Neuronal stem cell (in vitro differentiated cells): ENCODE data around the gene WDR4.

Experiments
- DNase-seq: peaks from one replicate; pipeline ENCODE4 v3.0.0-alpha.2; 2013; ENCODE audit warnings: low spot score
- H2AFZ ChIP-seq: one replicate; pipeline ENCODE4 v1.6.1; 2013; ENCODE audit warnings: mild to moderate bottlenecking, low read length, inconsistent platforms
- H2AK5ac ChIP-seq: 2 replicates; pipeline ENCODE4 v1.6.1; 2013; ENCODE audit warnings: low read depth, mild to moderate bottlenecking, inconsistent platforms, low read length, moderate library complexity, mixed read lengths
- H2BK120ac ChIP-seq: 2 replicates; pipeline ENCODE4 v1.6.1; 2013; ENCODE audit warnings: low read depth, mild to moderate bottlenecking, inconsistent platforms, low read length, moderate library complexity, mixed read lengths
- H2BK12ac ChIP-seq: one replicate; pipeline ENCODE4 v1.6.1; 2013; ENCODE audit warnings: low read length, inconsistent platforms
- H2BK15ac ChIP-seq: 2 replicates; pipeline ENCODE4 v1.6.1; 2013; ENCODE audit warnings: mild to moderate bottlenecking, low read length, inconsistent platforms, mixed read lengths
- H2BK5ac ChIP-seq: one replicate; pipeline ENCODE4 v1.6.1; 2013; ENCODE audit warnings: inconsistent platforms, mild to moderate bottlenecking, low read length, moderate library complexity
- H3K14ac ChIP-seq: one replicate; pipeline ENCODE4 v1.6.1; 2013; ENCODE audit warnings: low read length, inconsistent platforms
- H3K18ac ChIP-seq: 2 replicates; pipeline ENCODE4 v1.6.1; 2013; ENCODE audit warnings: low read length, inconsistent platforms
- H3K23ac ChIP-seq: 2 replicates; pipeline ENCODE4 v1.6.1; 2013; ENCODE audit warnings: low read depth, mild to moderate bottlenecking, mixed read lengths, low read length, inconsistent platforms; ENCODE audit not compliant: poor library complexity
- H3K27ac ChIP-seq: replicated peaks from 3 replicates; pipeline ENCODE4 v1.5.1; 2013; ENCODE audit warnings: low read length, inconsistent platforms
- H3K27me3 ChIP-seq, 3 experiments: 2 replicates each; pipeline ENCODE4 v1.6.1; 2013; ENCODE audit warnings: low read length in 3 of 3, mild to moderate bottlenecking in 2 of 3, inconsistent platforms in 1 of 3, low read depth in 1 of 3, mixed read lengths in 1 of 3, moderate library complexity in 1 of 3; ENCODE audit not compliant: control insufficient read depth in 3 of 3, insufficient read depth in 3 of 3
- H3K36me3 ChIP-seq, 2 donors: replicated peaks in 1 of 2; 2 replicates each; pipeline ENCODE4 v1.6.1; 2013; ENCODE audit warnings: low read length in 2 of 2; ENCODE audit not compliant: control insufficient read depth in 2 of 2, insufficient read depth in 2 of 2
- H3K4ac ChIP-seq: 2 replicates; pipeline ENCODE4 v1.6.1; 2013; ENCODE audit warnings: inconsistent platforms, mild to moderate bottlenecking, low read length, moderate library complexity
- H3K4me1 ChIP-seq, 2 donors: 1 replicate in 1 of 2; 2 replicates in 1 of 2; pipeline ENCODE4 v1.6.1; 2013; ENCODE audit warnings: low read length in 2 of 2, low read depth in 1 of 2; ENCODE audit not compliant: control insufficient read depth in 2 of 2, insufficient read depth in 1 of 2
- H3K4me2 ChIP-seq: one replicate; pipeline ENCODE4 v1.6.1; 2013; ENCODE audit warnings: mild to moderate bottlenecking, low read length, inconsistent platforms; ENCODE audit not compliant: insufficient read depth, poor library complexity, severe bottlenecking
- H3K4me3 ChIP-seq, 2 donors: 2 replicates each; pipeline ENCODE4 v1.5.1; 2013; ENCODE audit warnings: low read length in 2 of 2, mild to moderate bottlenecking in 2 of 2, inconsistent platforms in 1 of 2, moderate library complexity in 1 of 2
- H3K79me1 ChIP-seq: one replicate; pipeline ENCODE4 v1.6.1; 2013; ENCODE audit warnings: low read depth, mild to moderate bottlenecking, inconsistent platforms, low read length, moderate library complexity
- H3K9ac ChIP-seq: one replicate; pipeline ENCODE4 v1.6.1; 2013; ENCODE audit warnings: mild to moderate bottlenecking, low read depth, low read length, inconsistent platforms; ENCODE audit not compliant: poor library complexity
- H3K9me3 ChIP-seq, 2 donors: replicated peaks in 1 of 2; 2 replicates each; pipeline versions ENCODE3 to v1.6.1; 2013; ENCODE audit warnings: low read length in 2 of 2, mild to moderate bottlenecking in 2 of 2, inconsistent platforms in 1 of 2, low read depth in 1 of 2, mixed read lengths in 1 of 2, moderate library complexity in 1 of 2; ENCODE audit not compliant: control insufficient read depth in 2 of 2, insufficient read depth in 1 of 2
- H4K8ac ChIP-seq: one replicate; pipeline ENCODE4 v1.6.1; 2013; ENCODE audit warnings: low read depth, mild to moderate bottlenecking, inconsistent platforms, low read length, moderate library complexity
- H4K91ac ChIP-seq: one replicate; pipeline ENCODE4 v1.6.1; 2013; ENCODE audit warnings: low read length, low read depth, mild to moderate bottlenecking, inconsistent platforms; ENCODE audit not compliant: poor library complexity
- WGBS, 2 donors: extraction: QIAGEN DNeasy Blood & Tissue Kit; methylation state at CpG; one replicate each; pipeline ENCODE4 v1.1.7; 2013; ENCODE audit warnings: missing lambda C conversion rate in 2 of 2, mixed read lengths in 1 of 2; ENCODE audit not compliant: insufficient read length in 2 of 2, insufficient replicate concordance in 1 of 2; ENCODE audit errors: extremely low coverage in 2 of 2; 5-methylcytosine and 5-hydroxymethylcytosine counted together

The WDR4 gene

DNA sequence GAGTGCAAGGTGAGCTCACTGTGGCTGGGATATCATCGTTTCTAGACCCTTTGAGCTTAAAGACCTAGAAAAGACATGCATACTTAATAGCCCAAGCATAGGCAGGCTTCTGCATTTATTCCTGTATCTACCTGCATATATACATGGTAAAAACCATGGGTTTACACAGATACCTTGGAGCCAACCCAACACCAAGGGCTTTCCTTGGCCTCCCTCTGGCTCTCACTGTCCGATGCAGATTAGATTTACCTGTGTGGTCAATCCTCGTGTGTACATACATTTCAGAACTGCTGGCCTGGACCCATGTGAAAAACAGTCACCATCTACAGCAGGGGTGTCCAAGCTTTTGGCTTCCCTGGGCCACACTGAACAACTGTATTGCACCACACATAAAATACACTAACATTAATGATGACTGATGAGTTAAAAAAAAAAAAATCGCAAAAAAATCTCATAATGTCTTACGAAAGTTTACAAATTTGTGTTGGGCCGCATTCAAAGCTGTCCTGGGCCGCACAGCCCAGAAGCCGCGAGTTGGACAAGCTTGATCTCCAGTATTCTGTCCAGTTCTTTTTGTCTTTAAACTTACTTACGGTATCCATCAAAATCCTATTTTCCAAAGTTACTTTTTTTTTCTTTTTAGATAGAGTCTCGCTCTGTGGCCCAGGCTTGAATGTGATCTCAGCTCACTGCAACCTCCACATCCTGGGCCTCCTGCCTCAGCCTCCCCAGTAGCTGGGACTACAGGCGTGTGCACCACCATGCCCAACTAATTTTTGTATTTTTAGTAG is 43.5 kb downstream of the WDR4 start:
- Histone ChIP-seq H3K18ac (no peak overlapping the region), H3K4ac (no peak overlapping the region), H2BK5ac (no peak overlapping the region), H3K4me3 (no peak overlapping the region), H3K9me3 (peaks cover 0 to 3% of the 10 kb centered on the region in 2 donors), H4K91ac (no peak overlapping the region), H2AK5ac (no peak overlapping the region), H2AFZ (no peak overlapping the region), H3K14ac (no peak overlapping the region), H3K23ac (no peak overlapping the region), H3K4me1 (peaks cover 0 to 5% of the 10 kb centered on the region in 2 donors), H3K36me3 (peaks cover 15 to 32% of the 10 kb centered on the region in 2 donors), H2BK15ac (no peak overlapping the region), H2BK120ac (no peak overlapping the region), H2BK12ac (no peak overlapping the region), H3K27me3 (no peaks in the 10 kb centered on the region), H3K4me2 (no peak overlapping the region), H3K79me1 (peaks cover 2% of the 10 kb centered on the region), H4K8ac (no peak overlapping the region), H3K9ac (no peak overlapping the region), H3K27ac (no peak overlapping the region)
- no CpG with 5 or more reads among the region's 12 CpGs for WGBS, 2 donors
- no peak for DNase-seq

DNA sequence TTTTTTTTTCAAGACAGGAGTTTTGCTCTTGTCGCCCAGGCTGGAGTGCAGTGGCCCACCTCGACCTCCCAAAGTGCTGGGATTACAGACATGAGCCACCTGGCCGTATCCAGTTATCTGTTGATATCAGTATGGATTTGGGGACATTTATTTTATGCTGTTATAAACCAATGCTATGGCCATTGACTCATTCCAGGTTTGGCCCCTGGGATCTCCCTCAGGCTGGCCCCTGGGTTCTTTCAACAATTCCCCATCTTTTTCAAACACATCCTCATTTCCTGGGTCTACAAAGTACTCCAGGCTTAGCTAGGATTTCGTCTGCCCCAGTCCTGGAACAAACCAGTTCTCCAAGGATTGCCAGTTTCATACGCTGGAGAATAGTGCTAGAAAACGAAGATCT is 44.1 kb downstream of the WDR4 start:
- Histone ChIP-seq H3K4me3 (no peak overlapping the region), H3K23ac (no peak overlapping the region), H3K79me1 (peaks cover under 1% of the 10 kb centered on the region), H3K4me1 (peaks cover 0 to 5% of the 10 kb centered on the region in 2 donors), H2BK5ac (no peak overlapping the region), H3K27me3 (no peaks in the 10 kb centered on the region), H3K27ac (no peak overlapping the region), H4K8ac (no peak overlapping the region), H3K14ac (no peak overlapping the region), H2AFZ (no peak overlapping the region), H3K18ac (no peak overlapping the region), H2BK120ac (no peak overlapping the region), H2BK12ac (no peak overlapping the region), H3K36me3 (peaks cover 9 to 26% of the 10 kb centered on the region in 2 donors), H3K9me3 (peaks cover 0 to under 1% of the 10 kb centered on the region in 2 donors), H3K9ac (no peak overlapping the region), H2AK5ac (no peak overlapping the region), H2BK15ac (no peak overlapping the region), H3K4me2 (no peak overlapping the region), H3K4ac (no peak overlapping the region), H4K91ac (no peak overlapping the region)
- WGBS, 2 donors, result no CpG with 5 or more reads among the region's 6 CpGs
- no peak for DNase-seq

DNA sequence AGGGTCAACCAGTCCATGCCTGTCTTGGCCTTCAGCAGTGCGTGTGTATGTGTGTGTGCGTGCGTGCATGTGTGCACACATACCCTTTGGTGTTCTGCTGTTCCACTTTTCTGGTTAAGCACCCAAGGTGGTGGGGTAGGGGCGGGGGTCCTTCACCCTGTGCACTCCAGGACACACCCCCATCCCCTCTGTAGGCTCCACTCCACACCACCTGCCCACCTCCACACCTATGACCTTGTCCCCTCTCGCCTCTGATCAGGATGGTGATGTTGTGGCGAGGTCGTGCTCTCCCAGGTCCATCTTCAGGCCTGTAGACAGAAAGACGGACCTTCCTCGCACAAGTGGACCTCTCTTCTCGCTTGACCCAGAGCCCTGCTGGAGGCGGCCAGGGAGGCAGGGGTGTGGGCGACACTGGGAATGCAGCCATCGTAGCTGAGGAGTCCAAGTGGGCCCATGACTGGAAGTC is 44.6 kb downstream of the WDR4 start:
- Histone ChIP-seq H2BK120ac (no peak overlapping the region), H3K18ac (no peak overlapping the region), H3K9me3 (no peaks in the 10 kb centered on the region), H3K27ac (no peak overlapping the region), H3K4me3 (no peak overlapping the region), H2BK12ac (no peak overlapping the region), H3K23ac (peak overlapping the region; percentile 89), H3K4ac (no peak overlapping the region), H2BK5ac (peak overlapping the region; percentile 49), H3K4me1 (peaks cover 0 to 5% of the 10 kb centered on the region in 2 donors), H3K9ac (peak overlapping the region; percentile 38), H3K36me3 (peaks cover 7 to 21% of the 10 kb centered on the region in 2 donors), H4K8ac (no peak overlapping the region), H3K79me1 (no peaks in the 10 kb centered on the region), H3K27me3 (no peaks in the 10 kb centered on the region), H3K4me2 (no peak overlapping the region), H2BK15ac (no peak overlapping the region), H2AFZ (no peak overlapping the region), H3K14ac (no peak overlapping the region), H2AK5ac (no peak overlapping the region), H4K91ac (no peak overlapping the region)
- WGBS, 2 donors, result no CpG with 5 or more reads among the region's 13 CpGs
- DNase-seq, result no peak

DNA sequence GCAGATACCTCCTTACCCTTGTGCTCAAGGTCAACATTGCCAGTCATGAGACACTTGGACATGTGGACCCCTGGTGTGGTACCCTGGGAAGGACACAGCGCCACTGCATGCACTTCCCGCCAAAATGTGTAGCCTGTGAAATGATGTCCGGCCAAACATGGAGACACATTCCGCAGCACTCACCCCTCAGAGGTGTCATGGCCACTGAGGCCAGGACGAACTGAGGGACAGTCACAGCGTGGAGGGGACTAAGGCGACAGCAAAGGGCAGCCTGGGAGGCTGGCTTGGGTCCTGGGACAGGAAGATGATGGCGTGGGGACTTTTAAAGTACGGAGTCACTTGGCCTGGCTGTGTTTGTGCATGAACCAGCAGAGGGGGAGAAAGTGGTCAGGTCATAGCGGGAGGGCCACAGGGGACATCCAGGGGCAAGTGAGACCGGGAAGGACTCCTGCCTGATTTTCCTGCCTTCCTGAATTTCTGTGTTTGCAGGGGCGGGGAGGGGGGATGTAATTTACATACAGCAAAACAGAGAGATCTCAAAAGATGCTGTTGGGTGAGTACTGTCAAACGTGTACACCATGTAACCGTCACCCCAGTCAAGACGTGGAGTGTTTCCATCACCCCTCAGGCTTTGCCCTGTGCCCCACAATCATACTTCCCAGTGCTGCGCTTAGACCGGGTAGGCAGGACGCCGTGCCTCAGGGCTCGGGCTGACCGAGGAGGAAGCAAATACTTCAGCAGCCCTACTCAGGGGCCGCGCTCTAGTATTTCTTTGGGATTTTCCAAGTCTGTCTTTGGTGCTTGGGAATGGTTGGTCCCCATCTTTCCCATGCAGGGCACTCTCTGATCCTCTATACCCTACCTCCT is 45.2 kb downstream of the WDR4 start:
- Histone ChIP-seq H2BK12ac (no peak overlapping the region), H3K23ac (peak overlapping the region; percentile 89), H3K36me3 (peaks cover 4 to 14% of the 10 kb centered on the region in 2 donors), H2BK15ac (no peak overlapping the region), H2BK120ac (no peak overlapping the region), H3K18ac (no peak overlapping the region), H2AFZ (no peak overlapping the region), H3K4me2 (no peak overlapping the region), H3K4me3 (no peak overlapping the region), H3K4ac (no peak overlapping the region), H3K27ac (no peak overlapping the region), H3K9ac (peak overlapping the region; percentile 38), H4K91ac (no peak overlapping the region), H2AK5ac (no peak overlapping the region), H3K14ac (no peak overlapping the region), H2BK5ac (peak overlapping the region; percentile 49), H3K79me1 (no peaks in the 10 kb centered on the region), H4K8ac (no peak overlapping the region), H3K4me1 (peaks cover 0 to 5% of the 10 kb centered on the region in 2 donors), H3K9me3 (peaks cover 3 to 7% of the 10 kb centered on the region in 2 donors), H3K27me3 (no peaks in the 10 kb centered on the region)
- no peak for DNase-seq
- no CpG with 5 or more reads among the region's 23 CpGs for WGBS, 2 donors
